ENCODE results near the gene FAM199X.
"Not testable (repeated sequence)": the region's sequence is repeated elsewhere in the genome, so short reads cannot be mapped to it uniquely, and the experiment has no call there.

Gene FAM199X

DNA sequence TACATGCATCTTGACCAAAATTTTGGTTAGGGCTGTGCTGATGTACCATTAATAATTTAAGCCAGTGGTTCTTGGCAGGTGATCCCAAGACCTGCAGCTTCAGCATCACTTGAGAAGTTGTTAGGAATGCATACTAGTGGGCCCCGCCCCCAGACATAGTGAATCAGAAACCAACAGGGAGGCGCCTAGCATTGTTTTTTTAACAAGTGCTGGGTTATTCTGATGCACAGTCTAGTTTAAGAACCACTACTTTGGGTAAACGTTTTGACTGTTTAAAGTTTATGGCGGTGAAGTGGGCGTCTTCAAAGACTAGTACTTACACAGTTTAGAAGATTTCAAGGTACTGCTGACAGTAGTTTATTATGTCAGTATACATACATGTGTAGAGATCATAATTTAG is 23.6 kb downstream of the FAM199X start:
- no peak for DNase-seq (ENCODE audit: low read depth)

DNA sequence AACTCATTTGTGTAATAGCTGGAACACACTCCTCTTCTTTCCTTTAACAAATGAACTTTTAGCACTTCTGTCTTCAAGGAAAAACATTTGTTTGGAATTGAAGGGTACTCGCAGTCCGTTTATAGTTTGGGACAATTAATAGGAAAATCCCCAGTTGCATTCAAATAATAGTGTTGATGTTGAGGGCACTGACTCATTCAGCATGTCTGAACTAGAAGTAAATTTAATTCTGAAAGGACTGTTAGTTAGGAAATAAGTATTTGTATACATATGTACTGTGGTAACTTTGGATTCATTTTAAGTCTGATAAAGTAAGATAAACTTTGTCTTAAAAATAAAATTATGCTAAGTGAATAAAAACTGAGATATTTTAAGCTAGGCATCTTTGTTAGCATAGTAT is 27.2 kb downstream of the FAM199X start:
- DNase-seq (ENCODE audit: low read depth): no peak

DNA sequence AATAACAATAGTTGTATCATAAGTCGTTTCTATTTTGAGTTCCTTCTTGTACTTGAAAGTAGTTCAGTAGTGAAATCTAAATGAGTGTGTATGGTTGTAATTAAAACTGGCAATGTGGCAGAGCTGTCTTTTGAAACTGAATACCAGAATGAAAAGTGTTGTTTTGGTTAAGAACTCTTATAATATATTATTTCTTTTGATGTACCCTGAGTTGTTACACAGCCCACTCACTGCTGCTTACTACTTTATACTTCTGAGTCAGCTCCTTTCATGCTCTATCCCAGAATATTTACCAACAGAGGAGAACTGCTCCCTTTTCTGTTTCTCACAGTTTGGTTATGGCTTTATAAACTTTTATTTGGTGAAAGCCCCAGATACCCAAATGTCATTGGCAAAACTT is 28.8 kb downstream of the FAM199X start:
- no peak for DNase-seq (ENCODE audit: low read depth)

DNA sequence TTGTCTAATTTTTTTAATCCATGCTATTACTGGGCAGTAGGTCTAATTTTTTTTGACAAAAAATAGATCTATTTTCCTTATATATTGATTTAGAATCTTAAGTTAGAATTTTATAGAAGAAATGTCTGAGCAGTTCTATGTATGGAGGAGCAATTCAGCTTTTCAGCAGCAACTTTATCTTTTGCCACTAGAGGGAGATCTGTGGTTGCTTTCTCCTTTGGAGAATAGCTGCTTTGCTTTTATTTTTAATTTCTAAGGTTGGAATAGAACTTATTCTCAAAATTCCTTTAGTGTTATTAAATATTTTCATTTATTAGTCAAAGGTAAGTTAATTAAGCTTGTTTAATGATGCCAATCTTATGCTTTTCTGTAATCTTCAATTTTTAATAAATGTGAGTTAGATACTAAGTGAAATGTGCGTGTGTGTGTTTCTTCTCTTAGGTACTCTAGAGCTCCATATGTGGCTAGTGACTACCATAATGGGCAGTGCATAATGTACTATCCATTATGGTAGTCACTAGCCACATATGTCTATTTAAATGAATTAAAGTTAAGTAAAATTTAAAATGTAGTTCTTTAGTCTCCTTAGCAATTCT is 29.3 kb downstream of the FAM199X start:
- DNase-seq (ENCODE audit: low read depth): no peak

DNA sequence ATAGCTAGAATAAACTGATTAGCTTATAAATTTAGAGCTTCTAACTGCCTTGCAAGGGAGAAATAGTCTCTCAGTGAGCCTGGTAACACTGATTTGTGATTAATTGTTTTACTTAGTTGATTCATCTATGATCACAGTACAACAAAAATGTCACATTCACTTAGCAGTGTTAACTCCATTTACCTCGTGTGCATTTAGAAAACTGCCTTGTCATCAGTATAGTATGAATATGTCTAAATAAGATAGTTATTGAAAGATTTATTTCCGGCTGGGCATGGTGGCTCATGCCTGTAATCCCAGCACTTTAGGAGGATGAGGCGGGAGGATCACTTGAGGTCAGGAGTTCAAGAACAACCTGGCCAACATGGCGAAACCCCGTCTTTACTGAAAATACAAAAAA is 39.3 kb downstream of the FAM199X start:
- no peak for DNase-seq (ENCODE audit: low read depth)

DNA sequence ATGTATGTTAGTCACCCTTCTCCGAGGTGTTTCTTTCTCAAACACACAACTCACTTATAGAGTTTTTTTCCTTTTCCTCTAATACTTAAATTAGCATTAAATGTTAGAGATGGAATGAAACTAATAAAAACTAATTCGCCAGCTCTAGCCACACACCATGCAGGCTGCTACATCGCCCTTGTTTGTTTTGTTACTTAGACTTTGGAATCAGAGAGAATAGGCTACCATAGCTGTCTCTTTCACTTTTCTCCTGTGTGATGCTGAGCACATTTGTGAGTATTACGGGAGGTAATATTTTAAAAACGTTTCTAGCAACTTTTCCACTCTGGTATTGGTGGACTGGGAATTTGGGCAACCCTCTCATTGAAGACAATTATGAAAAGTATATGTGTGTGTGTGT is 44.9 kb downstream of the FAM199X start:
- no peak for DNase-seq (ENCODE audit: low read depth)

DNA sequence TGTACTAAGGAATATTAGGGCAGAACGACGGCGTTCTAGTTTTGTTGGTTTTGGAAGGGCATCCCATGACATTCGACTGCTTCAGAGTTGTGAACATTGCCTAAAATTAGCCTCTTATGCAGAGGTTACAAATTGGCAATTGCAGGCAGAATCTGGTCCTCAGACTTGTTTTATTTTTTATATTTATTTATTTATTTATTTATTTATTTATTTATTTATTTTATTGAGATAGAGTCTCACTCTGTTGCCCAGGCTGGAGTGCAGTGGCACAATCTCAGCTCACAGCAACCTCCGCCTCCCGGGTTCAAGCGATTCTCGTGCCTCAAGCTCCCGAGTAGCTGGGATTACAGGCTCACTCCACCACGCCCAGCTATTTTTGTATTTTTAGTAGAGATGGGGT is 63.8 kb downstream of the FAM199X start:
- DNase-seq (ENCODE audit: low read depth): not testable (repeated sequence)
